Measurements from ENCODE around the gene FNDC10. TPM values are rescaled to one million over a fixed set of nuclear protein-coding genes. Genes with fewer than 3 reads are reported as not detected.
A peak's percentile ranks its signal among the peaks of the same experiment; 100 is the strongest.

Gene FNDC10
- total and polyA plus RNA-seq, 9 of the 15 experiments (the other 6 are each of a cell fraction or from before 2014, with no cell fraction given), result 0.08 to 6.3 (median 1.6) TPM

DNA sequence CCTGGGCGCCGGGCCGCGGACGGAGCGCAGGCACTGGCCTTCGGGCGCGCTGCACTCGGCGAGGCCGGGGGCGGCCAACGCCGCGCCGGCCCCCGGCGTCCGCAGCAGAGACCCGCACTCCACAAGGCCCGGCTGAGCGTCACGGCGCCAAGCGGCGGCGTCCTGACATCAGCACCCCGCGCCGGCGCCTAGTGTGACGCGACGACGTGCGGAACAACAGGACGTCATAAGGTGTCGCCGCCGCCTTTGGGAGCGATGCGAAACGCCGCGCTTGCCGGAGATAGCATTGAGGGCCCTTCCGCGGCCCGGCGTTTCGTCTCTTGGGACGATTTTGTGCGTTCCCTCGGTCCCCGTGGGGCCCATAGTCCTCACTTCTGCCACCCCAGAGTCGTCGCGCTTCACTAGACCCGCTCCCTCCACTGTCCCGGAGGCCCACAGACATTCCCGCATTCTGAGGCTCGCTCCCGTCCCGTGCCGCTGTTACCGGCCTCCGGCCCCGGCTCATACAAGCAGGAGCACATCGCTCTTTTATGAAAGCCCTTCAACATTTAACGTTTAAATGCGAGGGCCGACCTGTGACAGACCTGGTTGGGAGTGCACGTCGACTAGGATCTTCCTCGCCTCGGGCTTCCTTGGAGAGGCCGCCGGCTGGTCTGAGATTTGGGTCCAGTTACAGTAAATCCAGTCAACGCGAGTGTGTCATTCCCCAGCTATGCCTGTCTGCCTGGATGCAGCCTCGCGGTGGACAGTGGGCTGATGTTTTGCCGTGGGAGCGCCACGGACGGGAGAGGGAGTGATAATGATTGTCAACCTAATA lies 25.0 kb downstream of the FNDC10 start, which contains the start of gene SSU72 (continued):
- no peak for TF ChIP-seq ARID3A (IDR thresholded peaks at IDR 0.05; ENCODE audit: borderline replicate concordance, low read depth, low read length)
- TF ChIP-seq KHSRP (IDR thresholded peaks at IDR 0.05), result peak; percentile 97
- no peak for TF ChIP-seq ZNF696 (CRISPR knock-in tag; conservative IDR thresholded peaks at IDR 0.05)
- TF ChIP-seq, protein P1, sequence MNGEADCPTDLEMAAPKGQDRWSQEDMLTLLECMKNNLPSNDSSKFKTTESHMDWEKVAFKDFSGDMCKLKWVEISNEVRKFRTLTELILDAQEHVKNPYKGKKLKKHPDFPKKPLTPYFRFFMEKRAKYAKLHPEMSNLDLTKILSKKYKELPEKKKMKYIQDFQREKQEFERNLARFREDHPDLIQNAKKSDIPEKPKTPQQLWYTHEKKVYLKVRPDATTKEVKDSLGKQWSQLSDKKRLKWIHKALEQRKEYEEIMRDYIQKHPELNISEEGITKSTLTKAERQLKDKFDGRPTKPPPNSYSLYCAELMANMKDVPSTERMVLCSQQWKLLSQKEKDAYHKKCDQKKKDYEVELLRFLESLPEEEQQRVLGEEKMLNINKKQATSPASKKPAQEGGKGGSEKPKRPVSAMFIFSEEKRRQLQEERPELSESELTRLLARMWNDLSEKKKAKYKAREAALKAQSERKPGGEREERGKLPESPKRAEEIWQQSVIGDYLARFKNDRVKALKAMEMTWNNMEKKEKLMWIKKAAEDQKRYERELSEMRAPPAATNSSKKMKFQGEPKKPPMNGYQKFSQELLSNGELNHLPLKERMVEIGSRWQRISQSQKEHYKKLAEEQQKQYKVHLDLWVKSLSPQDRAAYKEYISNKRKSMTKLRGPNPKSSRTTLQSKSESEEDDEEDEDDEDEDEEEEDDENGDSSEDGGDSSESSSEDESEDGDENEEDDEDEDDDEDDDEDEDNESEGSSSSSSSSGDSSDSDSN (IDR thresholded peaks at IDR 0.05; ENCODE audit: borderline replicate concordance in 1 of 2, low read depth in 2 of 2, low read length in 2 of 2), result peak; percentile 15 to 43; a peak in 1 of 4 replicates
- 0 out of 2 replicates have a peak, but pooled peaks have one; percentile 30 for TF ChIP-seq CHCHD3 (CRISPR knock-in tag; IDR thresholded peaks at IDR 0.05)
- TF ChIP-seq NFYB (IDR thresholded peaks at IDR 0.05; ENCODE audit: extremely low read depth, insufficient read length), result no peak
- TF ChIP-seq WHSC1 (IDR thresholded peaks at IDR 0.05; ENCODE audit: low read length), result no peak
- TF ChIP-seq ZNF644 (tag; IDR thresholded peaks at IDR 0.05; ENCODE audit: low read depth), result peak; percentile 76; the same call in 1 of the 2 replicates
- no peak for TF ChIP-seq ZNF212 (CRISPR knock-in tag; IDR thresholded peaks at IDR 0.05)
- TF ChIP-seq, protein P2, sequence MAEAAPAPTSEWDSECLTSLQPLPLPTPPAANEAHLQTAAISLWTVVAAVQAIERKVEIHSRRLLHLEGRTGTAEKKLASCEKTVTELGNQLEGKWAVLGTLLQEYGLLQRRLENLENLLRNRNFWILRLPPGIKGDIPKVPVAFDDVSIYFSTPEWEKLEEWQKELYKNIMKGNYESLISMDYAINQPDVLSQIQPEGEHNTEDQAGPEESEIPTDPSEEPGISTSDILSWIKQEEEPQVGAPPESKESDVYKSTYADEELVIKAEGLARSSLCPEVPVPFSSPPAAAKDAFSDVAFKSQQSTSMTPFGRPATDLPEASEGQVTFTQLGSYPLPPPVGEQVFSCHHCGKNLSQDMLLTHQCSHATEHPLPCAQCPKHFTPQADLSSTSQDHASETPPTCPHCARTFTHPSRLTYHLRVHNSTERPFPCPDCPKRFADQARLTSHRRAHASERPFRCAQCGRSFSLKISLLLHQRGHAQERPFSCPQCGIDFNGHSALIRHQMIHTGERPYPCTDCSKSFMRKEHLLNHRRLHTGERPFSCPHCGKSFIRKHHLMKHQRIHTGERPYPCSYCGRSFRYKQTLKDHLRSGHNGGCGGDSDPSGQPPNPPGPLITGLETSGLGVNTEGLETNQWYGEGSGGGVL (CRISPR knock-in tag; IDR thresholded peaks at IDR 0.05), result no peak
- TF ChIP-seq ZNF165 (CRISPR knock-in tag; IDR thresholded peaks at IDR 0.05; ENCODE audit: borderline replicate concordance), result no peak
- no peak for TF ChIP-seq MAFG (tag; conservative IDR thresholded peaks at IDR 0.05)
- no peak for TF ChIP-seq SNAPC5 (CRISPR knock-in tag; IDR thresholded peaks at IDR 0.05)
- TF ChIP-seq RBM25 (IDR thresholded peaks at IDR 0.05; ENCODE audit: low read depth, low read length, severe bottlenecking), result no peak
- TF ChIP-seq CTCF (IDR thresholded peaks at IDR 0.05 in 2 of 3, conservative IDR thresholded peaks at IDR 0.05 in 1 of 3; ENCODE audit: insufficient read depth in 2 of 3, low read depth in 1 of 3, low read length in 3 of 3), result peak in 2 of 3 experiments; percentile 9 to 22; a peak in 2 of 6 replicates
- TF ChIP-seq THRA (IDR thresholded peaks at IDR 0.05), result no peak
- TF ChIP-seq NFIX (CRISPR knock-in tag; IDR thresholded peaks at IDR 0.05; ENCODE audit: low read depth), result no peak

All from K562 (cell line).